ENCODE data around the gene PPP6R2.

The PPP6R2 gene

GRCh38 chr22:50467341-50467740, 124.2 kb downstream of the PPP6R2 start:
- no peak for TF ChIP-seq CTCF (IDR thresholded peaks at IDR 0.05; ENCODE audit: control insufficient read depth, extremely low read depth, insufficient read depth)
- DNase-seq (ENCODE audit: low read depth) = no peak
- H3K4me3 ChIP-seq (ENCODE audit: low read depth, low read length) = no peak overlapping the region

GRCh38 chr22:50467773-50468440, 124.8 kb downstream of the PPP6R2 start:
- H3K4me3 ChIP-seq (ENCODE audit: low read depth, low read length) = no peak overlapping the region
- no peak for TF ChIP-seq CTCF (IDR thresholded peaks at IDR 0.05; ENCODE audit: control insufficient read depth, extremely low read depth, insufficient read depth)
- no peak for DNase-seq (ENCODE audit: low read depth)

- TF ChIP-seq CTCF (IDR thresholded peaks at IDR 0.05; ENCODE audit: control insufficient read depth, extremely low read depth, insufficient read depth) = no peak
- no peak overlapping the region for H3K4me3 ChIP-seq (ENCODE audit: low read depth, low read length)
Observed at GRCh38 chr22:50468626-50469025, 125.5 kb downstream of the PPP6R2 start.

GRCh38 chr22:50469377-50470305, 126.5 kb downstream of the PPP6R2 start:
- DNase-seq (ENCODE audit: low read depth) = no peak
- no peak for TF ChIP-seq CTCF (IDR thresholded peaks at IDR 0.05; ENCODE audit: control insufficient read depth, extremely low read depth, insufficient read depth)
- no peak overlapping the region for H3K4me3 ChIP-seq (ENCODE audit: low read depth, low read length)

More at GRCh38 chr22:50468626-50469025, 125.5 kb downstream of the PPP6R2 start:
- no peak for DNase-seq (ENCODE audit: low read depth)

GRCh38 chr22:50470491-50470890, 127.4 kb downstream of the PPP6R2 start:
- TF ChIP-seq CTCF (IDR thresholded peaks at IDR 0.05; ENCODE audit: control insufficient read depth, extremely low read depth, insufficient read depth) = no peak
- no peak for DNase-seq (ENCODE audit: low read depth)
- no peak overlapping the region for H3K4me3 ChIP-seq (ENCODE audit: low read depth, low read length)

GRCh38 chr22:50471197-50471847, 128.2 kb downstream of the PPP6R2 start:
- H3K4me3 ChIP-seq (ENCODE audit: low read depth, low read length) = no peak overlapping the region
- no peak for TF ChIP-seq CTCF (IDR thresholded peaks at IDR 0.05; ENCODE audit: control insufficient read depth, extremely low read depth, insufficient read depth)
- no peak for DNase-seq (ENCODE audit: low read depth)

Measured in LNCaP clone FGC (cell line).